ENCODE measurements around the gene ST3GAL3. TPM values are rescaled to one million over a fixed set of nuclear protein-coding genes. Genes with fewer than 3 reads are reported as not detected.
A peak's percentile ranks its signal among the peaks of the same experiment; 100 is the strongest.

ST3GAL3 gene
- total RNA-seq, 4 donors from 2014 or later, result 32.2 to 57.4 (median 38.3) TPM

DNA sequence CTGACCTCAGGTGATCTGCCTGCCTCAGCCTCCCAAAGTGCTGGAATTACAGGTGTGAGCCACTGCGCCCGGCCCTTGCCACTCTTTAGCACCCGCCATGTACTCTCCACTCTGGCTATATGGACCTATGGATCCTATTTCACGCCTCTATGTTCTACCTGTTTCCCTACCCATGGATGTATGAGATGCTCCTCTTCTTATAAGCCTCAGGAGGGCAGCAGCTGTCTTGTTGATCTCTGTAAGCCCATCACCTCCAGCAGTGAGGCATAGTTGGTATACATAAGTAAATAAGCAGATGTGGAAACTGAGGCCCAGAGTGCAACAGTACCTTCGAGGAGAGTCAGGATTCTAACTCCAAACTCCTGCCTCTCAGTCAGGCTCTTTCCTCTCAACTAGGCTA, 201.5 kb downstream of the ST3GAL3 start:
- TF ChIP-seq POLR2A (IDR thresholded peaks at IDR 0.05), result no peak
- TF ChIP-seq, protein P1, sequence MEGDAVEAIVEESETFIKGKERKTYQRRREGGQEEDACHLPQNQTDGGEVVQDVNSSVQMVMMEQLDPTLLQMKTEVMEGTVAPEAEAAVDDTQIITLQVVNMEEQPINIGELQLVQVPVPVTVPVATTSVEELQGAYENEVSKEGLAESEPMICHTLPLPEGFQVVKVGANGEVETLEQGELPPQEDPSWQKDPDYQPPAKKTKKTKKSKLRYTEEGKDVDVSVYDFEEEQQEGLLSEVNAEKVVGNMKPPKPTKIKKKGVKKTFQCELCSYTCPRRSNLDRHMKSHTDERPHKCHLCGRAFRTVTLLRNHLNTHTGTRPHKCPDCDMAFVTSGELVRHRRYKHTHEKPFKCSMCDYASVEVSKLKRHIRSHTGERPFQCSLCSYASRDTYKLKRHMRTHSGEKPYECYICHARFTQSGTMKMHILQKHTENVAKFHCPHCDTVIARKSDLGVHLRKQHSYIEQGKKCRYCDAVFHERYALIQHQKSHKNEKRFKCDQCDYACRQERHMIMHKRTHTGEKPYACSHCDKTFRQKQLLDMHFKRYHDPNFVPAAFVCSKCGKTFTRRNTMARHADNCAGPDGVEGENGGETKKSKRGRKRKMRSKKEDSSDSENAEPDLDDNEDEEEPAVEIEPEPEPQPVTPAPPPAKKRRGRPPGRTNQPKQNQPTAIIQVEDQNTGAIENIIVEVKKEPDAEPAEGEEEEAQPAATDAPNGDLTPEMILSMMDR (IDR thresholded peaks at IDR 0.05 in 4 of 5, conservative IDR thresholded peaks at IDR 0.05 in 1 of 5), result no peak
- DNase-seq (no peak), ATAC-seq (no peak)
- Histone ChIP-seq H3K27ac (no peak overlapping the region), H3K4me1 (no peaks in the 10 kb centered on the region), H3K4me3 (no peak overlapping the region), H3K9me3 (no peaks in the 10 kb centered on the region), H3K27me3 (no peaks in the 10 kb centered on the region), H3K36me3 (peaks cover 0 to 13% of the 10 kb centered on the region in 2 donors)
- in situ Hi-C loops (cut with MboI; ENCODE audit: low sequenced_read_pairs in 4 of 4) (no loop called here), intact Hi-C loops (cut with DNase I; ENCODE audit: low total_unique reads) (no loop called here)

DNA sequence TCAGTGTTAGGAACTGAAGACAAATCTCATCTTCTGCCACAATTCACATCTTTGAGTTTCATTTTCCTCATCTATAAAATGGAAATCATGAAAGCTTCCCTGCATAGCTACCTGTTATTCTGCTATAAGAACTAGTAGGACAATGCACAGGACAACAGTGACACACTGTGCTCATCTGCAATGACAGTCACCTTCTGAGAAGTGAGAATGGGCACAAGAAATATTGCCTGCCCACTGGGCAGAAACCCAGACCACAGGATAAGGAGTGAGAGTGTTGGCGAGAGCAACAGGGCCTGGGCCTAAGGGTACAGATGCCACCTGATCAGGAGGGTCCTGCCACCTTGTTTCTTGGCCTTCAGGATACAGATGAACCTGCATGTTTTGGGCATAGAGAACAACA, 203.0 kb downstream of the ST3GAL3 start:
- no peak for ATAC-seq
- in situ Hi-C loops (cut with MboI; ENCODE audit: low sequenced_read_pairs in 4 of 4), result no loop called here

DNA sequence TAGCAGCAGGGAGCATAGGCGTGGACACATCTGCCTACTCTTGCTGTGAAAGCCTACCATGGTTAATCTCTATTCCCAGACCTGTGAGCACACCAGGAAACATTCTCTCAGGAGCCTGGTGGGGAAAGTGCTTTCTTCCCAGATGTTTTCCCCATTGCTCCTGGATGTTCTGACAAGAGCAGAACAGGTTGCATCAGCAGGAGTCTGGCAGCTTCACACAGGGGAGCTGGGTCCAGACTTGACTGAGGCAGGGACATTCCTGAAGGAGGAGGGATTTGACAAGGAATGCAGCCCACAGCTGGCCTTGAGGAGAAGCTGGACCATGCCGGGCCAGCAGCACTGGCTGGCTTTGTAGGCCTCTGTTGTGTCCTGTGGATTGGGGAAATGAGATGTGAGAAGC, 205.3 kb downstream of the ST3GAL3 start:
- no peak overlapping the region for H3K27ac ChIP-seq
- peak; percentile 31 to 34 for ATAC-seq
- intact Hi-C loops (cut with DNase I; ENCODE audit: low total_unique reads), result no loop called here

More for the DNA sequence above, 203.0 kb downstream of the ST3GAL3 start:
- peaks cover 0 to 13% of the 10 kb centered on the region in 2 donors for H3K36me3 ChIP-seq
- DNase-seq, result no peak
- intact Hi-C loops (cut with DNase I; ENCODE audit: low total_unique reads), result no loop called here
- H3K4me1 ChIP-seq, result no peaks in the 10 kb centered on the region
- no peaks in the 10 kb centered on the region for H3K27me3 ChIP-seq
- no peak for TF ChIP-seq POLR2A (IDR thresholded peaks at IDR 0.05)
- TF ChIP-seq, protein P1 (IDR thresholded peaks at IDR 0.05 in 4 of 5, conservative IDR thresholded peaks at IDR 0.05 in 1 of 5), result no peak
- H3K27ac ChIP-seq, result no peak overlapping the region
- no peaks in the 10 kb centered on the region for H3K9me3 ChIP-seq
- no peak overlapping the region for H3K4me3 ChIP-seq

DNA sequence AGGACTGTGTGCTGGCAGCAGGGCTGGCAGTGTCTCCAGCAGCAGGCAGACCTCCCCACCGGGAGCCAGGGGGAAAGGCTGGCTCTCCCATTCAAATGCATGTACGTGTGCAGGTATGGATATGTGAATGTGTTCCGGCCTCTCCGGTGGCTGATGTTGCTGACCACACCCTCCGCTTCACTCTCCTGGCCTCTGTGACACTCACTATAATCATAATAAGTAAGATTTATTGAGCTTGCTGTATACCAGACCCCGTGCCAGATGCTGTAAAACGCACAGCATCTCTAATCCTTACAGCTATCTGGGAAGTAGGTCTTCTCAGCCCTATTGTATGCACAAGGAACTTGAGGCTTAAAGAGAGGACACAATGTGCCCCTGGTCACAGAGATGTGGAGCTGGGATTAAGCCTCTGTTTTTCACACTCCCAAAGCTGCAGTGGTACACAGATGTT, 205.7 kb downstream of the ST3GAL3 start:
- in situ Hi-C loops (cut with MboI; ENCODE audit: low sequenced_read_pairs in 4 of 4) (no loop called here), intact Hi-C loops (cut with DNase I; ENCODE audit: low total_unique reads) (no loop called here)
- no peak for DNase-seq
- peaks cover 0 to 5% of the 10 kb centered on the region in 2 donors for H3K4me1 ChIP-seq
- no peaks in the 10 kb centered on the region for H3K27me3 ChIP-seq
- peaks cover 0 to 3% of the 10 kb centered on the region in 2 donors for H3K36me3 ChIP-seq
- no peak overlapping the region for H3K27ac ChIP-seq
- no peak overlapping the region for H3K4me3 ChIP-seq
- TF ChIP-seq, protein P1 (IDR thresholded peaks at IDR 0.05 in 4 of 5, conservative IDR thresholded peaks at IDR 0.05 in 1 of 5), result no peak
- TF ChIP-seq POLR2A (IDR thresholded peaks at IDR 0.05), result no peak
- H3K9me3 ChIP-seq, result no peaks in the 10 kb centered on the region
- ATAC-seq, result no peak

More for the DNA sequence above, 205.3 kb downstream of the ST3GAL3 start:
- in situ Hi-C loops (cut with MboI; ENCODE audit: low sequenced_read_pairs in 4 of 4), result no loop called here
- peak in 1 of 2 donors; percentile 33 for DNase-seq
- Histone ChIP-seq H3K9me3 (no peaks in the 10 kb centered on the region), H3K4me1 (peaks cover 0 to 5% of the 10 kb centered on the region in 2 donors), H3K36me3 (peaks cover 0 to 5% of the 10 kb centered on the region in 2 donors), H3K27me3 (no peaks in the 10 kb centered on the region), H3K4me3 (no peak overlapping the region)
- TF ChIP-seq, protein P1 (IDR thresholded peaks at IDR 0.05 in 4 of 5, conservative IDR thresholded peaks at IDR 0.05 in 1 of 5), result no peak
- TF ChIP-seq POLR2A (IDR thresholded peaks at IDR 0.05), result no peak
